Gastroesophageal sphincter (tissue), 4 donors: ENCODE results near the gene TBX1. TPM values are rescaled to one million over a fixed set of nuclear protein-coding genes. Genes with fewer than 3 reads are reported as not detected.

Experiments
- ATAC-seq: fragments of 150-250 bp; one replicate; pipeline ENCODE4 v1.9.1; 2016; ENCODE audit warnings: mild to moderate bottlenecking, moderate library complexity
- H3K27ac ChIP-seq, 4 donors: fragments of 200-600 bp; sonication (generic) in 3 of 4; 1 replicate in 3 of 4; 2 replicates in 1 of 4; pipeline ENCODE4 v1.5.1; 2016 to 2019
- H3K27me3 ChIP-seq: fragments of 200-600 bp; sonication (generic); one replicate; pipeline ENCODE4 v1.5.1; 2019
- H3K36me3 ChIP-seq, 2 donors: fragments of 200-600 bp; sonication (generic); one replicate each; pipeline ENCODE4 v1.5.1; 2019; ENCODE audit warnings: control low read depth in 1 of 2
- H3K4me1 ChIP-seq, 3 donors: fragments of 200-600 bp; sonication (generic); 1 replicate in 2 of 3; 2 replicates in 1 of 3; pipeline ENCODE4 v1.5.1; 2016 to 2019; ENCODE audit warnings: control low read depth in 2 of 3
- H3K4me3 ChIP-seq, 2 donors: fragments of 200-600 bp; sonication (generic); one replicate each; pipeline ENCODE4 v1.5.1; 2019; ENCODE audit warnings: mild to moderate bottlenecking in 1 of 2, moderate library complexity in 1 of 2
- H3K9me3 ChIP-seq, 3 donors: fragments of 200-600 bp; sonication (generic); one replicate each; pipeline ENCODE4 v1.5.1; 2017 to 2019; ENCODE audit warnings: control low read depth in 2 of 3
- CTCF ChIP-seq, 4 experiments: fragments of 200-600 bp in 2 of 4; fragments of 450-650 bp in 2 of 4; sonication (generic) in 1 of 4; IDR thresholded peaks; one replicate each; pipeline ENCODE4 v1.5.1; 2017 to 2019; ENCODE audit warnings: antibody characterized with exemption in 4 of 4, mild to moderate bottlenecking in 2 of 4, moderate library complexity in 2 of 4
- EP300 ChIP-seq: sonication (generic); formaldehyde crosslinking; IDR thresholded peaks from one replicate; pipeline ENCODE4 v1.6.1; 2017; ENCODE audit warnings: antibody characterized with exemption, mild to moderate bottlenecking
- POLR2A ChIP-seq, 2 donors: fragments of 450-650 bp; IDR thresholded peaks; one replicate each; pipeline ENCODE4 v1.6.1; 2017; ENCODE audit warnings: antibody characterized with exemption in 2 of 2, mild to moderate bottlenecking in 2 of 2, moderate library complexity in 1 of 2
- POLR2AphosphoS5 ChIP-seq: sonication (generic); formaldehyde crosslinking; IDR thresholded peaks from one replicate; pipeline ENCODE4 v1.6.1; 2017; ENCODE audit warnings: antibody characterized with exemption
- WGBS, 2 donors: methylation state at CpG; one replicate each; pipeline ENCODE4 v1.1.5; 2018; ENCODE audit warnings: low coverage in 1 of 2; 5-methylcytosine and 5-hydroxymethylcytosine counted together
- total RNA-seq, 4 donors: library from RNA; depleted of rRNA; stranded (reverse); fragments of >200 nt; gene quantifications; one replicate each; pipeline ENCODE4 v1.1.0, GENCODE V29; 2016

The TBX1 gene
- total RNA-seq, 4 donors from 2014 or later: 0.31 to 2.7 (median 1.2) TPM

GRCh38 chr22:19735665-19736510 is 24.7 kb upstream of the TBX1 start:
- H3K27ac ChIP-seq: no peak overlapping the region
- peaks cover 0 to 4% (median 0%) of the 10 kb centered on the region in 3 donors for H3K4me1 ChIP-seq
- peaks cover 49% of the 10 kb centered on the region for H3K27me3 ChIP-seq
- no peaks in the 10 kb centered on the region for H3K36me3 ChIP-seq
- H3K4me3 ChIP-seq: no peak overlapping the region
- ATAC-seq: no peak
- WGBS, 2 donors: 90 to 100% methylated on average over 2 of the region's 21 CpGs
- no peaks in the 10 kb centered on the region for H3K9me3 ChIP-seq
- TF ChIP-seq EP300 (no peak), POLR2AphosphoS5 (no peak), CTCF (IDR thresholded peaks at IDR 0.05) (no peak), POLR2A (IDR thresholded peaks at IDR 0.05) (no peak)

DNA sequence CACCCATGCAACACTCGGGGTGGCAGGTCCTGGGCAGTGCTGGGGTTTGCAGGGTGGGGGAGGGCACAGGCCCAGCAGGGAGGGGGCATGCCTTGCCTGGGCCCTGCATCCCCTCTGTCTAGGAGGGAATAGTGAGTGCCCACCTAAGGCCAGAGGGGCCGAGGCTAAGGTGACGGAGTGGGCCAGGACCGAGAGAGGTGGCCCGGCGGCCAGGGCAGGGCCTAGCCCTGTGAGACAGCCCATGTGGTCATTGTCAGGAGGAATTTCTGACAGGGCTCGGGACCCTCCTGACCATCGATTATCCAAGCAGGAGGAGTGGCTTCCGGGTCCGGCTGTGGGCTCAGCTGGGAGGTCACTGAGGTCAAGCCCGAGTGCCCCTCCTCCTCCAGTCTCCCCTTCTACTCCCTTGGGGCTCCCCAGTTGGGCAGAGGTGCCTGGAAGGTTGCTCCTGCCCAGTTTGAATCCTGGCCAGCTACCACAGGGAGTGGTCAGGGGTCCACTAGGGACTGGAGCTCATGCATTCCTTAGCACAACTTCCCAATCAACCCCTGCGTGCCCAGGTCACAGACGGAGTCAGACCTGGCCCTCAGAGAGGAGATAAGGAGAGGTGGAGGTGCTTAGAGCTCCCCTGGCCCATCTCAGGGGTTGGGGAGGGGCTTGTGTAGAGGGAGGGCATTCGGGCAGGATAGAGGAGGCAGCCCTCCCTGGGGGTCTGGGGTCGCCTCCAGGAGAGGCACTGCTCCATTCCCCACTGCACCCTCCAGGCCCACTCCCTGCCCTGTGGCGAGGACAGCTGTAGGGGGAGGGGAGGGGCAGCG is 22.5 kb upstream of the TBX1 start:
- TF ChIP-seq POLR2A (IDR thresholded peaks at IDR 0.05): no peak
- no peak for TF ChIP-seq POLR2AphosphoS5
- no peak for TF ChIP-seq EP300
- no peak for TF ChIP-seq CTCF (IDR thresholded peaks at IDR 0.05)
- H3K27me3 ChIP-seq: peaks cover 39% of the 10 kb centered on the region
- H3K27ac ChIP-seq: no peak overlapping the region
- H3K36me3 ChIP-seq: no peaks in the 10 kb centered on the region
- no peak for ATAC-seq
- no peak overlapping the region for H3K4me3 ChIP-seq
- no peaks in the 10 kb centered on the region for H3K9me3 ChIP-seq
- 67 to 68% methylated on average over 3 to 5 of the region's 17 CpGs for WGBS, 2 donors
- H3K4me1 ChIP-seq: no peaks in the 10 kb centered on the region

GRCh38 chr22:19738664-19739447 is 21.7 kb upstream of the TBX1 start:
- WGBS, 2 donors: no CpG with 5 or more reads among the region's 31 CpGs
- no peak for ATAC-seq
- Histone ChIP-seq H3K9me3 (no peaks in the 10 kb centered on the region), H3K4me3 (no peak overlapping the region), H3K27ac (no peak overlapping the region), H3K27me3 (peaks cover 39% of the 10 kb centered on the region), H3K4me1 (no peaks in the 10 kb centered on the region), H3K36me3 (no peaks in the 10 kb centered on the region)
- TF ChIP-seq POLR2A (IDR thresholded peaks at IDR 0.05): no peak
- no peak for TF ChIP-seq EP300
- TF ChIP-seq CTCF (IDR thresholded peaks at IDR 0.05): no peak
- TF ChIP-seq POLR2AphosphoS5: no peak

GRCh38 chr22:19739448-19739895 is 21.1 kb upstream of the TBX1 start:
- no peak overlapping the region for H3K4me3 ChIP-seq
- no peak for ATAC-seq
- TF ChIP-seq EP300 (no peak), POLR2A (IDR thresholded peaks at IDR 0.05) (no peak), POLR2AphosphoS5 (no peak), CTCF (IDR thresholded peaks at IDR 0.05) (no peak)
- H3K4me1 ChIP-seq: no peaks in the 10 kb centered on the region
- H3K9me3 ChIP-seq: no peaks in the 10 kb centered on the region
- WGBS, 2 donors: 100% methylated on average over 1 of the region's 16 CpGs; no CpG with 5 or more reads in 1 of the 2 donors
- peaks cover 39% of the 10 kb centered on the region for H3K27me3 ChIP-seq
- H3K36me3 ChIP-seq: no peaks in the 10 kb centered on the region
- H3K27ac ChIP-seq: no peak overlapping the region
